OCI-LY1 (cell line): ENCODE measurements around the gene KLHL28.
A peak's percentile ranks its signal among the peaks of the same experiment; 100 is the strongest.

Experiments used
- H2AFZ ChIP-seq: fragments of 200-600 bp; sonication (generic), shearing (Covaris generic); 2 replicates; pipeline ENCODE4 v1.6.0; 2014; ENCODE audit warnings: antibody characterized with exemption, mild to moderate bottlenecking, low read length
- H3F3A ChIP-seq: fragments of 200-600 bp; sonication (generic), shearing (Covaris generic); 2 replicates; pipeline ENCODE4 v1.6.0; 2014; ENCODE audit warnings: mild to moderate bottlenecking, antibody characterized with exemption, low read length, moderate library complexity; ENCODE audit not compliant: insufficient read depth
- H3K27ac ChIP-seq: fragments of 200-600 bp; sonication (generic); 2 replicates; pipeline ENCODE4 v1.5.1; 2014; ENCODE audit warnings: low read length, mixed run types, mild to moderate bottlenecking, low read depth; ENCODE audit not compliant: poor library complexity, severe bottlenecking
- H3K27me3 ChIP-seq: fragments of 200-600 bp; sonication (generic); 2 replicates; pipeline ENCODE4 v1.6.0; 2014; ENCODE audit warnings: antibody characterized with exemption, mild to moderate bottlenecking, low read length, moderate library complexity; ENCODE audit not compliant: insufficient read depth
- H3K36me3 ChIP-seq: fragments of 200-600 bp; sonication (generic); 2 replicates; pipeline ENCODE4 v1.6.1; 2014; ENCODE audit warnings: mild to moderate bottlenecking, antibody characterized with exemption, low read length, moderate library complexity, mixed read lengths; ENCODE audit not compliant: insufficient read depth
- H3K4me1 ChIP-seq: fragments of 200-600 bp; sonication (generic); 2 replicates; pipeline ENCODE4 v1.5.1; 2014; ENCODE audit warnings: mild to moderate bottlenecking, low read length, moderate library complexity; ENCODE audit not compliant: insufficient read depth, severe bottlenecking
- H3K4me2 ChIP-seq: fragments of 200-600 bp; sonication (generic), shearing (Covaris generic); 2 replicates; pipeline ENCODE4 v1.6.1; 2014; ENCODE audit warnings: low read length
- H3K4me3 ChIP-seq: fragments of 200-600 bp; sonication (generic); 2 replicates; pipeline ENCODE4 v1.5.1; 2014; ENCODE audit warnings: low read length, low read depth, mild to moderate bottlenecking, mixed read lengths; ENCODE audit not compliant: poor library complexity, severe bottlenecking
- H3K79me2 ChIP-seq: fragments of 200-600 bp; shearing (Covaris generic); 2 replicates; pipeline ENCODE4 v1.6.1; 2016; ENCODE audit warnings: mixed run types, low read length, mixed read lengths; ENCODE audit not compliant: insufficient read depth
- H3K9ac ChIP-seq: fragments of 200-600 bp; sonication (generic), shearing (Covaris generic); 2 replicates; pipeline ENCODE4 v1.6.1; 2014; ENCODE audit warnings: mild to moderate bottlenecking, low read length, mixed read lengths
- H3K9me2 ChIP-seq: fragments of 200-600 bp; sonication (generic), shearing (Covaris generic); 2 replicates; pipeline ENCODE4 v1.6.1; 2014; ENCODE audit warnings: low read depth, mild to moderate bottlenecking, low read length, mixed read lengths
- H3K9me3 ChIP-seq: fragments of 200-600 bp; shearing (Covaris generic); 2 replicates; pipeline ENCODE4 v1.6.1; 2014; ENCODE audit warnings: low read length, mixed read lengths
- H4K20me1 ChIP-seq: fragments of 200-600 bp; sonication (generic), shearing (Covaris generic); 2 replicates; pipeline ENCODE4 v1.6.0; 2016; ENCODE audit warnings: mild to moderate bottlenecking, low read length; ENCODE audit not compliant: insufficient read depth
- CTCF ChIP-seq: fragments of 200-600 bp; sonication (generic), shearing (Covaris generic); IDR thresholded peaks from 2 replicates; pipeline ENCODE4 v1.5.1; 2017; ENCODE audit warnings: mild to moderate bottlenecking, antibody characterized with exemption, low read length, moderate library complexity, mixed read lengths
- EZH2 ChIP-seq: fragments of 200-600 bp; sonication (generic), shearing (Covaris generic); IDR thresholded peaks from 2 replicates; pipeline ENCODE4 v1.8.0; 2017; ENCODE audit warnings: borderline replicate concordance, mixed run types, mild to moderate bottlenecking, antibody characterized with exemption, low read length, moderate library complexity, mixed read lengths

Gene KLHL28

DNA sequence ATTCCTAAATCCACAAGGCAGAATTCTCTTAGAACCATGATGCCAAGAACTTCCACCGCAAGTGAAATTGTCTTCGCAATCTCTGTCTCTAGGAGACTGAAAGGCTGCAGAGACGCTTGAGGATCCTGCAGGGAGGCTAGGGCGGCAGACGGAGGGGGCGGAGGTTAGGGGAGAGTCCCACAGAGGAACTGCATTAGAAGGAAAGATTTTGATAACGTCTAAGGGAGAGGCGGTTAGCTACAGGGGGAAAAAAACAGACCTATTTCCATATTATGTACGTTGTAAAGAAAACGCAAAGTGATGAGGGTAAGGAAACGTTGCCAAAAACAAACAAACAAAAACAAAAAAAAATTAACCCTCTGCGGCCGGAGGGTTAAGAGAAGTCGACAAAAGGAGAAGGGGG lies 595 bp downstream of the KLHL28 start:
- Histone ChIP-seq H3K27me3 (no peaks in the 10 kb centered on the region), H2AFZ (no peak overlapping the region), H3K9me2 (no peaks in the 10 kb centered on the region), H3F3A (no peaks in the 10 kb centered on the region), H4K20me1 (no peaks in the 10 kb centered on the region), H3K9ac (peak overlapping the region; percentile 73), H3K9me3 (no peaks in the 10 kb centered on the region), H3K36me3 (no peaks in the 10 kb centered on the region), H3K4me3 (peak overlapping the region; percentile 86), H3K79me2 (peaks cover 76% of the 10 kb centered on the region), H3K27ac (peak overlapping the region; percentile 64), H3K4me2 (peak overlapping the region; percentile 90), H3K4me1 (peaks cover 42% of the 10 kb centered on the region)
- no peak for TF ChIP-seq CTCF
- TF ChIP-seq EZH2: no peak

DNA sequence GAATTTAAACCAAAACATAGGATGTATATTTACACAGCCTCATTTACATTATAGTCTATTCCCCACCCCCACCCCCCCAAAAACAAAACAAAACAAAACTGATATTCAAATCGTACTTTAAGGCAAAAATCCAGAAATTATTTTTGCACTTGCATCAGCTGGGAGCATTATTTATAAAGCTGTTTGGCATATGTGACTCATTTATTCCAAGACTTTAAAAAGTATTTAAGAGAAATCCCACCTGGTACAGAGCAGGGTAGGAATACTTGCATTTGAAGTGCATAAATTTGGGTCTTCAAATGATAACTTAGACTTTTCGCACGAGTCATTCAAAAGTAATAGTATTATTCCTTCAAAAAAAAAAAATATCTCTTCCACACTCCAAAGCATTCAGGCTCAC lies 1.1 kb downstream of the KLHL28 start:
- Histone ChIP-seq H4K20me1 (no peaks in the 10 kb centered on the region), H3K4me1 (peaks cover 42% of the 10 kb centered on the region), H3K9ac (peak overlapping the region; percentile 73), H3K27ac (no peak overlapping the region), H2AFZ (no peak overlapping the region), H3K79me2 (peaks cover 79% of the 10 kb centered on the region), H3K27me3 (no peaks in the 10 kb centered on the region), H3K9me2 (no peaks in the 10 kb centered on the region), H3K9me3 (no peaks in the 10 kb centered on the region), H3K36me3 (no peaks in the 10 kb centered on the region), H3K4me2 (peak overlapping the region; percentile 90), H3F3A (no peaks in the 10 kb centered on the region), H3K4me3 (peak overlapping the region; percentile 86)
- no peak for TF ChIP-seq EZH2
- TF ChIP-seq CTCF: no peak

DNA sequence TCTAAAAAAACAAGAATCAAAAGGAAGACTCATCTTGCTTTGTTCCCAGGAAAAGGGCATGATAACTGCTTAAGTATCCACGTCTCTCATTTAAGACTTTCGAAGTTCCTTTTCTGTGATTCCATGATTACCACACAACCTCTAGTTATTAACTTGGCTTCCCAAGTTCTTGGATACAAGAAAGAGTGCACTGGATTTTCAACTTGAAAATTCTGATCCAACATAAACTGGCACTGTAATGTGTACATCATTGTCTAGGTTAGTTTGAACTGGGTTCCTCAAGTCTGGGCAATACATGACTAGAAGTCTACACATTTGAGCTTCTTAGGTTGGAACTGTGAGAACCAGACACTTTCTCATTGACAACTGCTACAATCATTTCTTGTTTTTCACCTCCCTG lies 1.6 kb downstream of the KLHL28 start:
- Histone ChIP-seq H3K36me3 (no peaks in the 10 kb centered on the region), H3F3A (no peaks in the 10 kb centered on the region), H3K4me2 (peak overlapping the region; percentile 90), H3K79me2 (peaks cover 79% of the 10 kb centered on the region), H3K4me3 (peak overlapping the region; percentile 86), H3K27me3 (no peaks in the 10 kb centered on the region), H4K20me1 (no peaks in the 10 kb centered on the region), H3K27ac (no peak overlapping the region), H3K9me3 (no peaks in the 10 kb centered on the region), H3K4me1 (peaks cover 41% of the 10 kb centered on the region), H3K9ac (peak overlapping the region; percentile 11; the same call in 1 of the 2 replicates), H2AFZ (no peak overlapping the region), H3K9me2 (no peaks in the 10 kb centered on the region)
- no peak for TF ChIP-seq CTCF
- no peak for TF ChIP-seq EZH2
